ENCODE data around the gene SUSD3. TPM values are rescaled to one million over a fixed set of nuclear protein-coding genes. Genes with fewer than 3 reads are reported as not detected.

SUSD3 gene
- total RNA-seq, 1 experiment from 2014 or later = 5.0 TPM

DNA sequence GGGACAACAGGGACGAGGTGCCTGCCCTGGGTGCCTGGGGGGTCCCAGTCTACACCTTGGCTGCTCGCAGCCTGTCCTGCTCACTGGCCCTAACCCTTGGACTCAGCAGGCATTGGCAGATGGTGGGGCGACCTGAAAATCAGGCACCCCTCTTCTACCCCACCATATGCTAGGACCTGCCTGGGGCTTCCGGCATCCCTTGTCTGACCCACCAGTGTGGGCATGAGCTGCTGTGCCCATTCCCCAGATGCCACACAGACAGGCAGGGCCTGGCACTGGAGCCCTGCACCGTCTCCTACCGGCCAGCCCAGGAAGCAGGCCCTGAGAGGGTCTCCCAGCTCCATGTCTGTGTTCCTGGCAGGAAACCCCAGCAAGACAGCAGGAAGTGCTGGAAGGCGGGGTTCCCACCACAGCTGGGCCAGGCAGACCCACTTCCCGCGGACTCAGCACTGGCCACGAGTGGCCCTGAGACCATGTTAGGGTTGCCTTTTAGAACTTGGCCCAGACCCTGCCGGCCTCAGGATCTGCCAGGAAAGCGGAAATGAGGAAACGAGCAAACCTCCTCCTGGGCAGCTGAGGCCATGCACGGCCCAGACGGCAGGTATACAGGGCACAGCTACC, 72.5 kb downstream of the SUSD3 start:
- BruUV-seq (replicated peaks) = no TSS peak
- DNase-seq (ENCODE audit: low read depth, low spot score) (no peak), ATAC-seq (no peak)
- no peaks in the 10 kb centered on the region for H3K9me3 ChIP-seq (ENCODE audit: control insufficient read depth, insufficient read depth, low read depth, low read length)
- in situ Hi-C loops (cut with HindIII; ENCODE audit: low pct_unique_long_range_greater_than_20kb, low sequenced_read_pairs) = no loop called here
- H3K4me3 ChIP-seq (ENCODE audit: low read depth in 2 of 2, low read length in 2 of 2) = no peak overlapping the region
- H3K27ac ChIP-seq (ENCODE audit: low read length) = no peak overlapping the region
- no peaks in the 10 kb centered on the region; the same call in 1 of the 2 replicates for H3K36me3 ChIP-seq (ENCODE audit: control insufficient read depth, insufficient read depth, low read length)
- TF ChIP-seq POLR2AphosphoS5 (IDR thresholded peaks at IDR 0.05; ENCODE audit: low read depth, low read length) = no peak
- TF ChIP-seq, protein P1, sequence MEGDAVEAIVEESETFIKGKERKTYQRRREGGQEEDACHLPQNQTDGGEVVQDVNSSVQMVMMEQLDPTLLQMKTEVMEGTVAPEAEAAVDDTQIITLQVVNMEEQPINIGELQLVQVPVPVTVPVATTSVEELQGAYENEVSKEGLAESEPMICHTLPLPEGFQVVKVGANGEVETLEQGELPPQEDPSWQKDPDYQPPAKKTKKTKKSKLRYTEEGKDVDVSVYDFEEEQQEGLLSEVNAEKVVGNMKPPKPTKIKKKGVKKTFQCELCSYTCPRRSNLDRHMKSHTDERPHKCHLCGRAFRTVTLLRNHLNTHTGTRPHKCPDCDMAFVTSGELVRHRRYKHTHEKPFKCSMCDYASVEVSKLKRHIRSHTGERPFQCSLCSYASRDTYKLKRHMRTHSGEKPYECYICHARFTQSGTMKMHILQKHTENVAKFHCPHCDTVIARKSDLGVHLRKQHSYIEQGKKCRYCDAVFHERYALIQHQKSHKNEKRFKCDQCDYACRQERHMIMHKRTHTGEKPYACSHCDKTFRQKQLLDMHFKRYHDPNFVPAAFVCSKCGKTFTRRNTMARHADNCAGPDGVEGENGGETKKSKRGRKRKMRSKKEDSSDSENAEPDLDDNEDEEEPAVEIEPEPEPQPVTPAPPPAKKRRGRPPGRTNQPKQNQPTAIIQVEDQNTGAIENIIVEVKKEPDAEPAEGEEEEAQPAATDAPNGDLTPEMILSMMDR (IDR thresholded peaks at IDR 0.05) = no peak
- no peak for TF ChIP-seq SIN3A (IDR thresholded peaks at IDR 0.05; ENCODE audit: borderline replicate concordance, insufficient read depth, low read depth, low read length)
- no peak for TF ChIP-seq TCF7L2 (IDR thresholded peaks at IDR 0.05; ENCODE audit: low read depth, low read length)
- TF ChIP-seq, protein P2, sequence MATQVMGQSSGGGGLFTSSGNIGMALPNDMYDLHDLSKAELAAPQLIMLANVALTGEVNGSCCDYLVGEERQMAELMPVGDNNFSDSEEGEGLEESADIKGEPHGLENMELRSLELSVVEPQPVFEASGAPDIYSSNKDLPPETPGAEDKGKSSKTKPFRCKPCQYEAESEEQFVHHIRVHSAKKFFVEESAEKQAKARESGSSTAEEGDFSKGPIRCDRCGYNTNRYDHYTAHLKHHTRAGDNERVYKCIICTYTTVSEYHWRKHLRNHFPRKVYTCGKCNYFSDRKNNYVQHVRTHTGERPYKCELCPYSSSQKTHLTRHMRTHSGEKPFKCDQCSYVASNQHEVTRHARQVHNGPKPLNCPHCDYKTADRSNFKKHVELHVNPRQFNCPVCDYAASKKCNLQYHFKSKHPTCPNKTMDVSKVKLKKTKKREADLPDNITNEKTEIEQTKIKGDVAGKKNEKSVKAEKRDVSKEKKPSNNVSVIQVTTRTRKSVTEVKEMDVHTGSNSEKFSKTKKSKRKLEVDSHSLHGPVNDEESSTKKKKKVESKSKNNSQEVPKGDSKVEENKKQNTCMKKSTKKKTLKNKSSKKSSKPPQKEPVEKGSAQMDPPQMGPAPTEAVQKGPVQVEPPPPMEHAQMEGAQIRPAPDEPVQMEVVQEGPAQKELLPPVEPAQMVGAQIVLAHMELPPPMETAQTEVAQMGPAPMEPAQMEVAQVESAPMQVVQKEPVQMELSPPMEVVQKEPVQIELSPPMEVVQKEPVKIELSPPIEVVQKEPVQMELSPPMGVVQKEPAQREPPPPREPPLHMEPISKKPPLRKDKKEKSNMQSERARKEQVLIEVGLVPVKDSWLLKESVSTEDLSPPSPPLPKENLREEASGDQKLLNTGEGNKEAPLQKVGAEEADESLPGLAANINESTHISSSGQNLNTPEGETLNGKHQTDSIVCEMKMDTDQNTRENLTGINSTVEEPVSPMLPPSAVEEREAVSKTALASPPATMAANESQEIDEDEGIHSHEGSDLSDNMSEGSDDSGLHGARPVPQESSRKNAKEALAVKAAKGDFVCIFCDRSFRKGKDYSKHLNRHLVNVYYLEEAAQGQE (IDR thresholded peaks at IDR 0.05; ENCODE audit: insufficient read depth in 1 of 2, low read depth in 2 of 2, low read length in 1 of 2) = no peak
- intact Hi-C loops (cut with micrococcal nuclease; ENCODE audit: unreplicated experiment) = no loop called here
- ChIA-PET POLR2A (no interaction called here), CTCF (interaction anchor here (0.6 kb wide), 1 partner anchor 183 kb away, joined by 6 read pairs; no protein-coding TSS in a partner anchor)
- no peaks in the 10 kb centered on the region for H3K27me3 ChIP-seq (ENCODE audit: control insufficient read depth, insufficient read depth, low read length)
- peaks cover 20% of the 10 kb centered on the region for H3K4me1 ChIP-seq (ENCODE audit: control insufficient read depth, insufficient read depth, low read length)

DNA sequence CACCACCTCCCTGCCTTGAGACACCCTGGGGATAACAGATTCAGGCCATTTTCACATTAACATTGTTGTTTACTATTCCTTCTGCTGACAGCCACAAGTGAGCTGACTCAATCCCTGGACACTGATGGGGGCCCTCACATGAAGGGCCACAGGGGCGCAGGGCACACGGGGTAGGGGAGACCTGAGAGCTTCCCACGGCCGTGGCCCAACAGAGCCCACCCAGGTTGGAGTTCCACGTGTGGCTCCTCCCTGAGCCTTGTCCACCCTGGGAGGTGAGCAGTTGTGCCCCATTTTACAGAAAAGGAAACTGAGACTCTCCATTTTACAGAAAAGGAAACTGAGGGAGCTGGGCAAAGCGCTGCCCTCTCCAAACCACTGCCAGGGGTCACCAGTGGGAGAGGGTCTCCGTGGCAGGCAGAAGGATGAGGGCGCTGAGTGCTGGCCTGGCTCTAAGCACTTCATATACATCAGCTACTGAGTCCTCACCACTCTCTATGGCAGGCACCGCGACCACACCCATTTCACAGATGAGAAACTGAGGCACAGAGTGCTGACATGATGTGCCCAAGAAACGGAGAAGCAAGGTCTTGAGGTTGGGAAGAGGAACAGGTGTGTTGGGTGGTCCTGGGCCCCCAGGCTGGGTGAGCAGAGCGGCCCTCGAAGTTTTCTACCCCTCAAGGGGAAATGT, 73.2 kb downstream of the SUSD3 start:
- no peak for TF ChIP-seq POLR2AphosphoS5 (IDR thresholded peaks at IDR 0.05; ENCODE audit: low read depth, low read length)
- DNase-seq (ENCODE audit: low read depth, low spot score) (no peak), ATAC-seq (no peak)
- Histone ChIP-seq H3K4me1 (ENCODE audit: control insufficient read depth, insufficient read depth, low read length) (peaks cover 21% of the 10 kb centered on the region), H3K27me3 (ENCODE audit: control insufficient read depth, insufficient read depth, low read length) (no peaks in the 10 kb centered on the region), H3K27ac (ENCODE audit: low read length) (peak overlapping the region; percentile 66; the same call in 1 of the 2 replicates), H3K36me3 (ENCODE audit: control insufficient read depth, insufficient read depth, low read length) (no peaks in the 10 kb centered on the region; the same call in 1 of the 2 replicates), H3K9me3 (ENCODE audit: control insufficient read depth, insufficient read depth, low read depth, low read length) (no peaks in the 10 kb centered on the region), H3K4me3 (ENCODE audit: low read depth in 2 of 2, low read length in 2 of 2) (no peak overlapping the region)
- BruUV-seq (replicated peaks) = no TSS peak
- in situ Hi-C loops (cut with HindIII; ENCODE audit: low pct_unique_long_range_greater_than_20kb, low sequenced_read_pairs) (no loop called here), intact Hi-C loops (cut with micrococcal nuclease; ENCODE audit: unreplicated experiment) (no loop called here)
- ChIA-PET POLR2A (no interaction called here), CTCF (interaction anchor here (0.6 kb wide), 1 partner anchor 182 kb away, joined by 6 read pairs; no protein-coding TSS in a partner anchor)
